Smooth muscle cell (in vitro differentiated cells): ENCODE data around the gene PHTF1. TPM values are rescaled to one million over a fixed set of nuclear protein-coding genes. Genes with fewer than 3 reads are reported as not detected.

ENCODE experiments used
- DNase-seq: peaks from one replicate; lab custom pipeline; 2025; ENCODE audit not compliant: unreplicated experiment; lab: John Stamatoyannopoulos, UW
- H2AFZ ChIP-seq: fragments of 200-600 bp; sonication (generic); 2 replicates; pipeline ENCODE4 v1.6.0; 2016; ENCODE audit warnings: antibody characterized with exemption, low read depth, mild to moderate bottlenecking
- H3F3A ChIP-seq: fragments of 200-600 bp; sonication (generic); 2 replicates; pipeline ENCODE4 v1.6.0; 2017; ENCODE audit warnings: antibody characterized with exemption, low read depth
- H3K27ac ChIP-seq: fragments of 200-600 bp; sonication (generic); 2 replicates; pipeline ENCODE4 v1.5.1; 2016; ENCODE audit warnings: low read depth, mild to moderate bottlenecking
- H3K27me3 ChIP-seq: fragments of 200-600 bp; sonication (generic); 2 replicates; pipeline ENCODE4 v1.6.1; 2016; ENCODE audit warnings: low read depth, mild to moderate bottlenecking
- H3K36me3 ChIP-seq: fragments of 200-600 bp; sonication (generic); 2 replicates; pipeline ENCODE4 v1.5.1; 2016; ENCODE audit warnings: low read depth
- H3K4me1 ChIP-seq: fragments of 200-600 bp; sonication (generic); 2 replicates; pipeline ENCODE4 v1.5.1; 2016; ENCODE audit warnings: low read depth
- H3K4me2 ChIP-seq: fragments of 200-600 bp; sonication (generic); 2 replicates; pipeline ENCODE4 v1.6.0; 2016; ENCODE audit warnings: mild to moderate bottlenecking
- H3K4me3 ChIP-seq: fragments of 200-600 bp; sonication (generic); 2 replicates; pipeline ENCODE4 v1.5.1; 2016; ENCODE audit warnings: mild to moderate bottlenecking
- H3K79me2 ChIP-seq: fragments of 200-600 bp; sonication (generic); 2 replicates; pipeline ENCODE4 v1.6.0; 2016; ENCODE audit warnings: low read depth, mild to moderate bottlenecking
- H3K9ac ChIP-seq: fragments of 200-600 bp; sonication (generic); 2 replicates; pipeline ENCODE4 v1.6.0; 2016; ENCODE audit warnings: low read depth
- H3K9me3 ChIP-seq: fragments of 200-600 bp; sonication (generic); replicated peaks from 2 replicates; pipeline ENCODE4 v1.5.1; 2016; ENCODE audit warnings: low read depth
- H4K20me1 ChIP-seq: fragments of 200-600 bp; sonication (generic); 2 replicates; pipeline ENCODE4 v1.6.0; 2016; ENCODE audit warnings: low read depth
- WGBS: methylation state at CpG from one replicate; pipeline ENCODE4 v1.1.7; 2016; ENCODE audit warnings: low lambda C conversion rate; 5-methylcytosine and 5-hydroxymethylcytosine counted together
- polyA plus RNA-seq: library from polyadenylated mRNA; unstranded; fragments of >200 nt; fragmentation: Nextera tagmentation; extraction: Ambion mirVana; gene quantifications from 2 replicates; pipeline ENCODE4 v1.2.1, GENCODE V29; 2016
- total RNA-seq: library from RNA; depleted of rRNA; stranded (reverse); fragments of >200 nt; gene quantifications from 2 replicates; pipeline ENCODE4 v1.2.3, GENCODE V29; 2014
- TF ChIP-seq, protein P1 (sequence below): fragments of 200-600 bp; sonication (generic); IDR thresholded peaks from 2 replicates; pipeline ENCODE4 v1.5.1; 2017; ENCODE audit warnings: borderline replicate concordance, mild to moderate bottlenecking, antibody characterized with exemption; ENCODE audit not compliant: insufficient read depth, poor library complexity, severe bottlenecking

Gene PHTF1
- total and polyA plus RNA-seq, 2 experiments from 2014 or later, result 23.9 to 25.4 TPM

DNA sequence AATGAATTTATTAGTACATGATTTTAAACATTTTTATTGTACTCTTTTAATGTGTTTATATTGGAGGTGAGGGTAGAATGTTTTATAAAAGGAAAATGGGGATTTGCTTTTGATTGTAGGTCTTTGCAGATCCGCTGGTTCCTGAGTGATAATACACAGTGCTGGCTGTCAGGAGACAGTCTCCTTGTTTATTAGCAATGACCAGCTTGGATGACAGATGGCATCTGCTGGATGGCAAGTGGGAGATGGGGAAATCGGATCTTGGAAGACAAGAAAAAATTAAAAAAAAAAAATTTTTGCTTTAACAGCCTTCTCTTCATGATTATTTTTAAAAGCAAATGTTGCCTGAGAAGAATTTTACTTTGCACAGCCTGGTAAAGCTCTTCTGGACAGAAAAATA lies 4.4 kb upstream of the PHTF1 start:
- 87% methylated on average over 2 of the region's 2 CpGs for WGBS
- Histone ChIP-seq H2AFZ (no peak overlapping the region), H3K79me2 (no peaks in the 10 kb centered on the region)

DNA sequence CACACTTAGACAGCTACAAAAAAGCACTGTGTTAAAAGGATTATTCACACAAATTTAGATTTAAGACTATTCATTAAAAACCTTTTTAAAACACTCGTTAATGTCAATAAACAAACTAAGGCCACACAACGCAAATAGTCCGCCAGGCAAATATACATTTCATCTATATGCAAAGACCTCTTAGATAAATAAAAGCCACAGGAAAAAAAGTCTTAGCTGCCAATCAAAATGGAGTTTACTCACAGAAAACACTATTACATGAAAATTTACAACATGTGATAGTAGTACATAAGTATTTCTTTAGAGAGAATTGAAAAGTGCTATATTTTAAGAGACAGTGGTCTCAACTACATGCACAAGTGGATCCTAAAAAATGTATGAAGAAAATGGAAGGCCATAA lies 2.7 kb upstream of the PHTF1 start:
- no peak for DNase-seq
- TF ChIP-seq, protein P1, sequence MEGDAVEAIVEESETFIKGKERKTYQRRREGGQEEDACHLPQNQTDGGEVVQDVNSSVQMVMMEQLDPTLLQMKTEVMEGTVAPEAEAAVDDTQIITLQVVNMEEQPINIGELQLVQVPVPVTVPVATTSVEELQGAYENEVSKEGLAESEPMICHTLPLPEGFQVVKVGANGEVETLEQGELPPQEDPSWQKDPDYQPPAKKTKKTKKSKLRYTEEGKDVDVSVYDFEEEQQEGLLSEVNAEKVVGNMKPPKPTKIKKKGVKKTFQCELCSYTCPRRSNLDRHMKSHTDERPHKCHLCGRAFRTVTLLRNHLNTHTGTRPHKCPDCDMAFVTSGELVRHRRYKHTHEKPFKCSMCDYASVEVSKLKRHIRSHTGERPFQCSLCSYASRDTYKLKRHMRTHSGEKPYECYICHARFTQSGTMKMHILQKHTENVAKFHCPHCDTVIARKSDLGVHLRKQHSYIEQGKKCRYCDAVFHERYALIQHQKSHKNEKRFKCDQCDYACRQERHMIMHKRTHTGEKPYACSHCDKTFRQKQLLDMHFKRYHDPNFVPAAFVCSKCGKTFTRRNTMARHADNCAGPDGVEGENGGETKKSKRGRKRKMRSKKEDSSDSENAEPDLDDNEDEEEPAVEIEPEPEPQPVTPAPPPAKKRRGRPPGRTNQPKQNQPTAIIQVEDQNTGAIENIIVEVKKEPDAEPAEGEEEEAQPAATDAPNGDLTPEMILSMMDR, result no peak
- Histone ChIP-seq H2AFZ (no peak overlapping the region), H3K27me3 (no peaks in the 10 kb centered on the region), H3K79me2 (peaks cover 16% of the 10 kb centered on the region), H3K27ac (no peak overlapping the region), H3K4me1 (peaks cover 7% of the 10 kb centered on the region), H3K4me3 (no peak overlapping the region), H3F3A (peaks cover 3% of the 10 kb centered on the region), H4K20me1 (no peaks in the 10 kb centered on the region), H3K9me3 (no peaks in the 10 kb centered on the region), H3K4me2 (no peak overlapping the region), H3K9ac (no peak overlapping the region), H3K36me3 (no peaks in the 10 kb centered on the region)
- 90% methylated on average over 3 of the region's 3 CpGs for WGBS

More for the DNA sequence above, 4.4 kb upstream of the PHTF1 start:
- Histone ChIP-seq H3K36me3 (no peaks in the 10 kb centered on the region), H3K4me2 (no peak overlapping the region), H4K20me1 (no peaks in the 10 kb centered on the region), H3K9me3 (no peaks in the 10 kb centered on the region), H3K9ac (no peak overlapping the region), H3K4me1 (peaks cover 15% of the 10 kb centered on the region), H3K27ac (no peak overlapping the region), H3K27me3 (no peaks in the 10 kb centered on the region), H3F3A (peaks cover 1% of the 10 kb centered on the region), H3K4me3 (no peak overlapping the region)
- TF ChIP-seq, protein P1, result no peak
- DNase-seq, result no peak

DNA sequence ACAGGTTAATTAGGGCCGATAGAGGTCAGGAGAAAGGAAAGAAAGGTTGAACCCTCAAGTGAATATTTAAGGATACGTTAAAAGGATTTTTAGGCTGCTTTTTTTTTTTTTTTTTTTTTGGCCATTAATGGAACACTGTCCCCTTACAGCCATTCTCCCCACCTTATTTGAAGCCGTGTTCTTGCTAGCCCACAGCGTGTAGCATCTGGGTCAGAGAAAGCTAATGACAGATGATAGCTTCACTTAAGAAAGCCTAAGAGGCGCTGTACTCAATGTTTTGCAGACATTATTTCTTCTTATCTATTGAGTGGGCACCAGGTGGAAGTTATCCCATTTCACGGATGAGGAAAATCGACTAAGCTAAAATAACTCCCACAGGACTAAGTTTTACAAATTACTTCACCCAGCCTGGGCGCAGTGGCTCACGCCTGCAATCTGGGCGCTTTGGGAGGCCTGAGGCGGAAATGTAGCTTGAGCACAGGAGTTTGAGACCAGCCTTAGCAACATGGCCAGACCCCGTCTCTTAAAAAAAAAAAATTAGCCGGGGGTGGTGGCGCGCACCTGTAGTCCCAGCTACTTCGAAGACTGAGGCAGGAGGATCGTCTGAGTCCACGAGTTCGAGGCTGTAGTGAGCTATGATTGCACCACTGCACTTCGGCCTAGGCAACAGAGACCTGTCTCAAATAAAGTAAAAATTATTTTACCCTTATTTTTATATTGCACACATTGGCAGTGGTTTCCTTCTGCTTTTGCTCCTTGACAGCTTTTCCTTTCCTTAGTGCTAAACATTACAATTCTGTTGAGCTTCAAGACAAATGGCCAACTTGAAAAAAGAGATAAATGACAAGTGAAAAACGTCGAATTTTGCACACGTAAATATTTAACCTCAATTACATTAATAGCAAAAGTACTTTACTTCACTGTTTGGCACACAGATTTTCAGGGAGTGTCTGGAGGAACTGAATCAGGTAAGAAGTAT lies 1.1 kb upstream of the PHTF1 start:
- Histone ChIP-seq H3K27ac (peak overlapping the region; percentile 94), H3K36me3 (no peaks in the 10 kb centered on the region), H3F3A (peaks cover 3% of the 10 kb centered on the region), H3K27me3 (no peaks in the 10 kb centered on the region), H3K9me3 (no peaks in the 10 kb centered on the region), H4K20me1 (no peaks in the 10 kb centered on the region), H2AFZ (peak overlapping the region; percentile 85), H3K4me2 (peak overlapping the region; percentile 87), H3K79me2 (peaks cover 31% of the 10 kb centered on the region), H3K4me3 (peak overlapping the region; percentile 98), H3K4me1 (peaks cover 15% of the 10 kb centered on the region), H3K9ac (peak overlapping the region; percentile 93)
- no peak for DNase-seq
- WGBS, result 83% methylated on average over 23 of the region's 23 CpGs
- TF ChIP-seq, protein P1, result no peak
